Measurements from ENCODE around the gene TUBA4A.

- TF ChIP-seq ZBTB1 (tag by site-specific recombination; IDR thresholded peaks at IDR 0.05) (no peak), ZNF433 (tag by site-specific recombination; IDR thresholded peaks at IDR 0.05; ENCODE audit: low read depth) (no peak), ZNF280D (tag by site-specific recombination; IDR thresholded peaks at IDR 0.05) (no peak)
Observed at GRCh38 chr2:219270055-219270372, 16.3 kb upstream of the TUBA4A start.
